Activated CD8-positive, alpha-beta memory T cell treated with anti-CD3 and anti-CD28 coated beads, Interleukin-2, amount 50 U/mL, for 1 hour (primary cell): ENCODE results near the gene ZNF133.

Source experiments
- DNase-seq: peaks from one replicate; pipeline ENCODE4 v3.0.0-alpha.2; 2020; ENCODE audit errors: extremely low read depth

Gene ZNF133

DNA sequence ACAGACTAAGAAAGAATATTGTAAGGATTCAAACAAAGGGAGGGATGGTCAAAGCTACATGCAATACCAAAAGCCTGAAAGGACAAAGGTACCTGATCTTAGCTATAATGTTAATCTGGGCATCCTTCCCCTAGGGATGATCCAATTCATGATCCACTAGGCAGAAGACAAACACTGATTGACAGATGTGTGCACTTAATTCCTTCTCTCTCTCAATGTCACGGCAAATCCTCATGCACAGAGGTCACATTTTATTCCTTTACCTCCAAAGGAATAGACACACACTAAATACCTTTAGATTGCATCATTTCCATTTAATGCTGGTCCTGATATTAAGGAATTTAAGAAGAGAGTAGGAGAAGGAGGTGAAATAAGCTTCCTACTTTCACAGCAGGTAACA is 73.4 kb downstream of the ZNF133 start:
- DNase-seq: no peak

- DNase-seq: no peak
Observed at GRCh38 chr20:18362916-18363315, 74.6 kb downstream of the ZNF133 start.

DNA sequence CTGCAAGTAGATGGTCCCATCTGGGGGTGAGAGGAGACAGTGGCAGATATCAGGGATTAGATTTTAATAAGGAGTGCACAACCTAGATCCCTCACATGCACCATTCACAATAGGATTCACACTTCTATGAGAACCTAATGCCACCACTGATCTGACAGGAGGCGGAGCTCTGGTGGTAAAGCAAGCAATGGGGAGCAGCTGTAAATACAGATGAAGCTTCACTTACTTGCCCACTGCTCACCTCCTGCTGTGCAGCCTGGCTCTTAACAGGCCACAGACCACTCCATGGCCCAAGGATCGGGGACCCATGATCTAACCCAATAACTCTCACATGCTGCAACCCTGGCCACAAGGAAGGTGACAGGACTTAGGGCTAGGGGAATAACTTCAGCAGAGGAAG is 75.4 kb downstream of the ZNF133 start:
- no peak for DNase-seq

GRCh38 chr20:18364768-18365167 is 76.4 kb downstream of the ZNF133 start:
- no peak for DNase-seq
